IMR-90 (cell line): ENCODE measurements around the gene ACVR1.

Experiments used
- BHLHE40 ChIP-seq: fragments of 150-350 bp; IDR thresholded peaks from 2 replicates; pipeline ENCODE4 v1.6.1; 2016; ENCODE audit warnings: mild to moderate bottlenecking, low read depth, low read length
- CEBPB ChIP-seq: IDR thresholded peaks from 2 replicates; pipeline ENCODE4 v1.6.1; 2012; ENCODE audit warnings: low read depth, low read length, improper control_type of control experiment
- FOS ChIP-seq: fragments of 150-350 bp; IDR thresholded peaks from 2 replicates; pipeline ENCODE4 v1.6.1; 2016; ENCODE audit warnings: low read depth, low read length
- MAFK ChIP-seq: IDR thresholded peaks from 2 replicates; pipeline ENCODE4 v1.6.1; 2012; ENCODE audit warnings: low read depth, low read length, improper control_type of control experiment
- MAZ ChIP-seq: IDR thresholded peaks from 2 replicates; pipeline ENCODE4 v1.6.1; 2012; ENCODE audit warnings: low read depth, mild to moderate bottlenecking, low read length, improper control_type of control experiment, moderate library complexity, borderline replicate concordance
- POLR2A ChIP-seq: IDR thresholded peaks from 2 replicates; pipeline ENCODE4 v1.6.1; 2012; ENCODE audit warnings: mild to moderate bottlenecking, low read depth, low read length
- RCOR1 ChIP-seq: IDR thresholded peaks from 2 replicates; pipeline ENCODE4 v1.6.1; 2012; ENCODE audit warnings: mild to moderate bottlenecking, low read length, improper control_type of control experiment; ENCODE audit not compliant: insufficient replicate concordance
- TF ChIP-seq, protein P1 (sequence below): conservative IDR thresholded peaks from 2 replicates; pipeline ENCODE4 v1.5.1; 2012; ENCODE audit warnings: mild to moderate bottlenecking, low read depth, low read length, improper control_type of control experiment

DNA sequence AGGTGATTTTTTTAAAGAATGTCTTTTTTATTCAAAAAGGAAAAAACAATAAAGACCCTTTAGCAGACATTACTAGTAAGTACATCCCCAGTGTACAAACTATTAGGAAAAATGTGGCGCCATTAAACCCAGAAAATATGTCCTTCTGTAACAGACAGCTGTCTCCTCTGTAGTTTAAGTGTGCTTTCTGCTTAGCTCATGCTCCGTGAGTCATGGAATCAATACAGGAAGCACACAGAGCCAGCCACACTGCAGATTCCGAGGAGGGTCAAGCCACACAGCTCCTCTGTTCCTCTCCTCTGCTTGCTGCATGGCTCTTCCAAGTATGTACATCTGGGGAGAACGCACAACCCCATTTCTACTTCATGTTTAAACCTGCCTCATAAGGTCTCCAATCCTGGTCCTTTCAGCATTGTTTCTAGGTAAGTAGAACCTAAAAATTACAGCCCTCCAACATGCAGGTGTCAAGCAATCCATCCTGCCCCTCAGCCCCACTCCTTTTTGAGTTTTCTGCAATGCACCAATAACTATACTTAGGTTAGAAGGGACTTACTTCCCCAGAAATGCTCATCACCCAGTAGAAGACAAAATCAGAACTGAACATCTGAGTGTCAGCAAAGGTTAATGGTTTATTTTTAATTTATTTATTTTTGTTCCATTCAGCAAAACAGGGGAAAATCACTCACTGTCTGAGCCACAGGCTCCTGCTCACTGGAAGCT lies 37.5 kb downstream of the ACVR1 start:
- no peak for TF ChIP-seq BHLHE40
- TF ChIP-seq POLR2A: no peak; the same call in 1 of the 2 replicates
- TF ChIP-seq, protein P1, sequence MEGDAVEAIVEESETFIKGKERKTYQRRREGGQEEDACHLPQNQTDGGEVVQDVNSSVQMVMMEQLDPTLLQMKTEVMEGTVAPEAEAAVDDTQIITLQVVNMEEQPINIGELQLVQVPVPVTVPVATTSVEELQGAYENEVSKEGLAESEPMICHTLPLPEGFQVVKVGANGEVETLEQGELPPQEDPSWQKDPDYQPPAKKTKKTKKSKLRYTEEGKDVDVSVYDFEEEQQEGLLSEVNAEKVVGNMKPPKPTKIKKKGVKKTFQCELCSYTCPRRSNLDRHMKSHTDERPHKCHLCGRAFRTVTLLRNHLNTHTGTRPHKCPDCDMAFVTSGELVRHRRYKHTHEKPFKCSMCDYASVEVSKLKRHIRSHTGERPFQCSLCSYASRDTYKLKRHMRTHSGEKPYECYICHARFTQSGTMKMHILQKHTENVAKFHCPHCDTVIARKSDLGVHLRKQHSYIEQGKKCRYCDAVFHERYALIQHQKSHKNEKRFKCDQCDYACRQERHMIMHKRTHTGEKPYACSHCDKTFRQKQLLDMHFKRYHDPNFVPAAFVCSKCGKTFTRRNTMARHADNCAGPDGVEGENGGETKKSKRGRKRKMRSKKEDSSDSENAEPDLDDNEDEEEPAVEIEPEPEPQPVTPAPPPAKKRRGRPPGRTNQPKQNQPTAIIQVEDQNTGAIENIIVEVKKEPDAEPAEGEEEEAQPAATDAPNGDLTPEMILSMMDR: no peak
- TF ChIP-seq MAFK: peak; percentile 46; the same call in 1 of the 2 replicates
- no peak; the same call in 1 of the 2 replicates for TF ChIP-seq MAZ
- peak; percentile 63; the same call in 1 of the 2 replicates for TF ChIP-seq FOS
- no peak for TF ChIP-seq RCOR1
- no peak for TF ChIP-seq CEBPB
